Naive thymus-derived CD4-positive, alpha-beta T cell (primary cell): ENCODE measurements around the gene MTOR. TPM values are rescaled to one million over a fixed set of nuclear protein-coding genes. Genes with fewer than 3 reads are reported as not detected.
"Not testable (repeated sequence)": the region's sequence is repeated elsewhere in the genome, so short reads cannot be mapped to it uniquely, and the experiment has no call there.

Experiments used
- ATAC-seq: fragments of 150-1000 bp; cut with Tn5 transposase; 2 replicates; pipeline ENCODE4 v1.10.0; 2021; ENCODE audit warnings: mild to moderate bottlenecking, moderate library complexity
- CTCF ChIA-PET: fragments of 350-600 bp; sonication (Branson Sonifier 250); formaldehyde crosslinking; loops from one replicate; lab custom pipeline; 2021; ENCODE audit warnings: antibody characterized with exemption; lab: Charles Lee
- POLR2A ChIA-PET: fragments of 350-600 bp; sonication (Branson Sonifier 250); formaldehyde crosslinking; loops from one replicate; lab custom pipeline; 2021; ENCODE audit warnings: antibody characterized with exemption, inconsistent platforms; lab: Charles Lee
- DNase-seq, 9 donors: peaks; one replicate each; pipeline versions ENCODE4 v3.0.0 to v3.0.0-alpha.2; 2020 to 2022; ENCODE audit warnings: mixed read lengths in 1 of 9
- H3K27ac ChIP-seq: one replicate; pipeline ENCODE4 v1.7.0; 2013; ENCODE audit warnings: mild to moderate bottlenecking, low read depth, low read length, moderate library complexity
- H3K27me3 ChIP-seq, 2 donors: one replicate each; pipeline ENCODE4 v1.7.0; 2013; ENCODE audit warnings: low read length in 2 of 2, mild to moderate bottlenecking in 2 of 2, moderate library complexity in 2 of 2; ENCODE audit not compliant: control insufficient read depth in 2 of 2, insufficient read depth in 2 of 2
- H3K36me3 ChIP-seq, 3 experiments: 1 replicate in 2 of 3; 2 replicates in 1 of 3; pipeline ENCODE4 v1.7.0; 2013; ENCODE audit warnings: low read length in 3 of 3, mild to moderate bottlenecking in 3 of 3, moderate library complexity in 1 of 3; ENCODE audit not compliant: insufficient read depth in 3 of 3, control insufficient read depth in 2 of 3
- H3K4me1 ChIP-seq, 2 donors: one replicate each; pipeline ENCODE4 v1.7.0; 2013; ENCODE audit warnings: low read length in 2 of 2, mild to moderate bottlenecking in 2 of 2, moderate library complexity in 1 of 2; ENCODE audit not compliant: control insufficient read depth in 2 of 2, insufficient read depth in 2 of 2
- H3K4me3 ChIP-seq: 2 replicates; pipeline ENCODE4 v1.7.0; 2013; ENCODE audit warnings: mild to moderate bottlenecking, low read length
- H3K9me3 ChIP-seq, 3 experiments: 1 replicate in 2 of 3; 2 replicates in 1 of 3; pipeline ENCODE4 v1.7.0; 2013; ENCODE audit warnings: low read length in 3 of 3; ENCODE audit not compliant: control insufficient read depth in 2 of 3
- H3K27ac Mint-ChIP-seq, 9 donors: one replicate each; pipeline ENCODE4 v1.8.0; 2020 to 2022; ENCODE audit warnings: mixed read lengths in 9 of 9, mild to moderate bottlenecking in 8 of 9, moderate library complexity in 5 of 9, inconsistent platforms in 2 of 9
- H3K27me3 Mint-ChIP-seq, 5 donors: one replicate each; pipeline ENCODE4 v1.8.0; 2021 to 2022; ENCODE audit warnings: mixed read lengths in 5 of 5, mild to moderate bottlenecking in 1 of 5
- H3K36me3 Mint-ChIP-seq, 5 donors: one replicate each; pipeline ENCODE4 v1.8.0; 2020 to 2022; ENCODE audit warnings: mixed read lengths in 5 of 5, mild to moderate bottlenecking in 3 of 5, inconsistent platforms in 1 of 5
- H3K4me1 Mint-ChIP-seq, 7 donors: one replicate each; pipeline ENCODE4 v1.8.0; 2020 to 2022; ENCODE audit warnings: mixed read lengths in 7 of 7, mild to moderate bottlenecking in 3 of 7, inconsistent platforms in 1 of 7
- H3K4me3 Mint-ChIP-seq, 10 donors: one replicate each; pipeline ENCODE4 v1.8.0; 2020 to 2022; ENCODE audit warnings: mild to moderate bottlenecking in 10 of 10, mixed read lengths in 10 of 10, moderate library complexity in 6 of 10, inconsistent platforms in 2 of 10
- H3K9me3 Mint-ChIP-seq, 11 donors: one replicate each; pipeline ENCODE4 v1.8.0; 2020 to 2022; ENCODE audit warnings: mixed read lengths in 11 of 11, mild to moderate bottlenecking in 4 of 11, inconsistent platforms in 1 of 11, moderate library complexity in 1 of 11
- intact Hi-C, 2 donors: fragments of 100-400 bp; cut with micrococcal nuclease; formaldehyde crosslinking; loops; one replicate each; pipeline ENCODE4 v1.15.1; 2023
- polyA plus RNA-seq, 2 donors: library from polyadenylated mRNA; unstranded; fragments of 300-500 nt; fragmentation: Illumina TruSeq; gene quantifications; one replicate each; pipeline ENCODE4 v1.2.3, GENCODE V29; 2021
- total RNA-seq, 6 experiments: library from RNA in 5 of 6; stranded (reverse) in 5 of 6; gene quantifications; 1 replicate in 5 of 6; 2 replicates in 1 of 6; pipeline ENCODE4 v1.2.3 and lab custom pipeline; 2021 to 2026

MTOR gene
- total and polyA plus RNA-seq, 7 experiments from 2014 or later = 4.8 to 47.9 (median 44.8) TPM

GRCh38 chr1:11100149-11100493 lies 162.2 kb downstream of the MTOR start:
- ATAC-seq = no peak
- Histone ChIP-seq H3K27me3 (no peaks in the 10 kb centered on the region), H3K4me3 (peak overlapping the region; percentile 74), H3K27ac (peak overlapping the region; percentile 88), H3K36me3 (peaks cover 0 to 25% (median 0%) of the 10 kb centered on the region in 3 experiments), H3K4me1 (peaks cover 3 to 4% of the 10 kb centered on the region in 2 donors), H3K9me3 (no peaks in the 10 kb centered on the region)
- Mint-ChIP-seq H3K9me3 (peaks cover 0 to 1% (median 0%) of the 10 kb centered on the region in 11 donors), H3K4me3 (peak overlapping the region; percentile 87 to 99 (median 96)), H3K4me1 (peaks cover 6 to 27% (median 20%) of the 10 kb centered on the region in 7 donors), H3K27me3 (no peaks in the 10 kb centered on the region), H3K36me3 (peaks cover 0 to 5% (median 4%) of the 10 kb centered on the region in 5 donors), H3K27ac (peak overlapping the region; percentile 91 to 97 (median 95))
- no peak for DNase-seq
- intact Hi-C loops = no loop called here
- ChIA-PET CTCF (no interaction called here), POLR2A (interaction anchor here (0.9 to 1.8 kb wide), 7 partner anchors 12 to 88 kb away, joined by 3 to 9 read pairs (median 3); partner anchors contain the start of gene TARDBP)

DNA sequence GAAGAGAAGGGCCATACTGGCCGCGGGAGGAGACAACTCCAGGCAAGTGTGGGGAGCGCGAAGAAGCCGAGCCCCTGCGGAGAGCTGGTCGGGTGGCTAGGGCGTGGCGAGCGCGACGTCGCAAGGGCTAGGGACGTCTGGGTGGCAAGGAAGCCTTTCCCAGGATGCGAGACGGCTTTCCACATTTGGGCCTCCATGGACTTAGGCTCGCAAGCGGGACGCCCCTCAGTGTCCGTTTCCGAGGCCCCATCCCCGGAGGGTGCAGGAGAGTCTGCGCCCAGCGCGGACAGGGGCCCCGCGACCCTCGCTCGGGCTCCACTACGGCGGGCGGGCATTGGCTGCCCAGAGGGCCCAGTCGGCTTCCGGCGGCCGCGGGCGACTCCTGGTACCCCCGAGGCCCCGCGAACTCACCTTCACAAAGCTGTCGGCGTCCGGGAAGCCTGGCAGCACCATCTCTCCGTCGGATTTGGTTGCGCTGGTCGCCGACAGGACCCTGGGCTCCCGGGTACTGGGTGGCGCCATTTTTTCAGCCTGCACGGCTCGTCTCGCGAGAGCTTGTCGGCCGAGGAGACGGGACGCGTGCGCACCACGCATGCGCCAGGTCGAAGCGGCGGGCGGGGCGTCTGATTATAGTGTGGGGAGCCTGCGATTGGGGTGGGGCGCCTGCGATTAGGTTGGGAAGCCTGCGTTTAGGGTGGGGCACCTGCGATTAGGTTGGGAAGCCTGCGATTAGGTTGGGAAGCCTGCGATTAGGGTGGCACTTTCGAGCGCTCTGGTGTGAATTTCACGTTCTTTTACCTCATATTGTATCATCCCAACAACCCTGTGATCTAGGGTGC lies 162.8 kb downstream of the MTOR start, which contains the start of gene EXOSC10:
EXOSC10 (minus strand) TSS at position 560 of the 839 bp plus-strand sequence; CDS start at position 522, 38 bp downstream.
- Mint-ChIP-seq H3K4me3 (peak within 1 kb of the TSS; percentile 87 to 99 (median 96)), H3K27ac (peak within 1 kb of the TSS; percentile 91 to 97 (median 95)), H3K4me1 (peaks cover 6 to 27% (median 20%) of the 10 kb centered on the region in 7 donors), H3K9me3 (peaks cover 0 to 1% (median 0%) of the 10 kb centered on the region in 11 donors), H3K27me3 (no peaks in the 10 kb centered on the region), H3K36me3 (peaks cover 0 to 5% (median 4%) of the 10 kb centered on the region in 5 donors)
- peak within 1 kb of the TSS; percentile 88 for H3K27ac ChIP-seq
- H3K36me3 ChIP-seq = peaks cover 0 to 30% (median 0%) of the 10 kb centered on the region in 3 experiments
- POLR2A ChIA-PET = interaction anchor here (0.9 to 1.9 kb wide), 8 partner anchors 11 to 87 kb away, joined by 3 to 9 read pairs (median 3); partner anchors contain the start of genes SRM and TARDBP
- H3K27me3 ChIP-seq = no peaks in the 10 kb centered on the region
- intact Hi-C loops = loop anchor here (1.0 to 10.0 kb wide), 9 partner anchors 39 to 705 kb away; partner anchors contain the start of genes SRM (in 2 of the 2), TARDBP (in 2 of the 2), CLCN6 (in 1 of the 2) and DFFA (in 1 of the 2)
- peak within 1 kb of the TSS; percentile 74 for H3K4me3 ChIP-seq
- ATAC-seq (peak; percentile 99), DNase-seq (peak; percentile 90 to 97 (median 95))
- CTCF ChIA-PET = interaction anchor here (1.2 to 1.3 kb wide), 2 partner anchors 62 to 546 kb away, joined by 3 to 5 read pairs; no protein-coding TSS in a partner anchor
- H3K9me3 ChIP-seq = no peaks in the 10 kb centered on the region
- H3K4me1 ChIP-seq = peaks cover 3 to 4% of the 10 kb centered on the region in 2 donors

- peak overlapping the region; percentile 82 to 97 (median 93) for H3K27ac Mint-ChIP-seq
- Histone ChIP-seq H3K4me3 (peak overlapping the region; percentile 74), H3K9me3 (no peaks in the 10 kb centered on the region), H3K36me3 (peaks cover 0 to 36% (median 0%) of the 10 kb centered on the region in 3 experiments), H3K27ac (peak overlapping the region; percentile 88), H3K27me3 (no peaks in the 10 kb centered on the region), H3K4me1 (peaks cover 3 to 4% of the 10 kb centered on the region in 2 donors)
- peaks cover 6 to 27% (median 20%) of the 10 kb centered on the region in 7 donors for H3K4me1 Mint-ChIP-seq
- ATAC-seq (no peak), DNase-seq (no peak)
- ChIA-PET CTCF (interaction anchor here (1.2 to 1.3 kb wide), 2 partner anchors 61 to 547 kb away, joined by 3 to 5 read pairs; no protein-coding TSS in a partner anchor), POLR2A (interaction anchor here (1.1 to 2.1 kb wide), 6 partner anchors 11 to 88 kb away, joined by 3 to 9 read pairs (median 4); partner anchors contain the start of genes SRM and TARDBP)
- H3K27me3 Mint-ChIP-seq = no peaks in the 10 kb centered on the region
- peak overlapping the region; percentile 87 to 99 (median 96) for H3K4me3 Mint-ChIP-seq
- H3K36me3 Mint-ChIP-seq = peaks cover 0 to 5% (median 4%) of the 10 kb centered on the region in 5 donors
- H3K9me3 Mint-ChIP-seq = peaks cover 0 to 1% (median 0%) of the 10 kb centered on the region in 11 donors
- intact Hi-C loops = loop anchor here (1.0 to 10.0 kb wide), 9 partner anchors 39 to 706 kb away; partner anchors contain the start of genes SRM (in 2 of the 2), TARDBP (in 2 of the 2), CLCN6 (in 1 of the 2) and DFFA (in 1 of the 2)
Observed at GRCh38 chr1:11098931-11099309, 163.4 kb downstream of the MTOR start.

DNA sequence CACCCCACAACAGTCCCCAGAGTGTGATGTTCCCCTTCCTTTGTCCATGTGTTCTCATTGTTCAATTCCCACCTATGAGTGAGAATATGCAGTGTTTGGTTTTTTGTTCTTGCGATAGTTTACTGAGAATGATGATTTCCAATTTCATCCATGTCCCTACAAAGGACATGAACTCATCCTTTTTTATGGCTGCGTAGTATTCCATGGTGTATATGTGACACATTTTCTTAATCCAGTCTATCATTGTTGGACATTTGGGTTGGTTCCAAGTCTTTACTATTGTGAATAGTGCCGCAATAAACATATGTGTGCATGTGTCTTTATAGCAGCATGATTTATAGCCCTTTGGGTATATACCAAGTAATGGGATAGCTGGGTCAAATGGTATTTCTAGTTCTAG lies 178.6 kb downstream of the MTOR start:
- POLR2A ChIA-PET, H3K4me3 Mint-ChIP-seq, DNase-seq, intact Hi-C loops, H3K27ac Mint-ChIP-seq, CTCF ChIA-PET, H3K4me1 Mint-ChIP-seq, ATAC-seq, H3K4me3 ChIP-seq, H3K9me3 Mint-ChIP-seq, H3K27me3 Mint-ChIP-seq, H3K27me3 ChIP-seq, H3K27ac ChIP-seq, H3K9me3 ChIP-seq, H3K4me1 ChIP-seq: not testable (repeated sequence)
- peaks cover 6 to 56% (median 33%) of the 10 kb centered on the region in 3 experiments for H3K36me3 ChIP-seq
- H3K36me3 Mint-ChIP-seq = peaks cover 19 to 47% (median 34%) of the 10 kb centered on the region in 5 donors

DNA sequence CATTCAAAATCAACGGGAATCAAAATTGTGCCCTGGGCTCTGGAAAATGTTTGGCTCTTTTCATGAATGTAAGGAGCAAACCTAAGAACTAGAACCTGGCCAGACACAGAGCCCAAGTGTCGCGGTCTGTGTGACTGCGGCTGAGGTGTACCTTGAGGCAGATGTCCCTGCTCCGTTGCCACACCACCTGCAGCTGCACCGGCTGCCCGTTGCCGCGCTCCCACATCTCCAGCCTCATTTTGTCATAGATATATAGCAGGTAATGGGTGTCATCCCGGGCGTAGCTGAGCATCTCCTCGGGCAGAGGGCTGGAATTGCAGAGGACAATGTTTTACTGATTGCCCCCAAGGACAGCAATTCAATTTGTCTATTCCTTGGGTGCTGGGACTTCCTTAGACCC lies 181.4 kb downstream of the MTOR start:
- ATAC-seq (no peak), DNase-seq (no peak)
- ChIA-PET POLR2A (interaction anchor here (1.2 kb wide), 1 partner anchor 23 kb away, joined by 3 read pairs; no protein-coding TSS in a partner anchor), CTCF (no interaction called here)
- Histone ChIP-seq H3K4me1 (no peaks in the 10 kb centered on the region), H3K9me3 (no peaks in the 10 kb centered on the region), H3K27me3 (no peaks in the 10 kb centered on the region), H3K4me3 (no peak overlapping the region), H3K27ac (no peak overlapping the region), H3K36me3 (peaks cover 16 to 62% (median 19%) of the 10 kb centered on the region in 3 experiments)
- Mint-ChIP-seq H3K4me3 (no peak overlapping the region), H3K4me1 (peaks cover 0 to 4% (median 0%) of the 10 kb centered on the region in 7 donors), H3K27ac (no peak overlapping the region), H3K36me3 (peaks cover 7 to 42% (median 22%) of the 10 kb centered on the region in 5 donors), H3K27me3 (no peaks in the 10 kb centered on the region), H3K9me3 (no peaks in the 10 kb centered on the region)
- intact Hi-C loops = no loop called here

- no peaks in the 10 kb centered on the region for H3K27me3 Mint-ChIP-seq
- no peaks in the 10 kb centered on the region for H3K9me3 Mint-ChIP-seq
- Histone ChIP-seq H3K27ac (no peak overlapping the region), H3K36me3 (peaks cover 31 to 85% (median 33%) of the 10 kb centered on the region in 3 experiments), H3K27me3 (no peaks in the 10 kb centered on the region), H3K4me3 (no peak overlapping the region), H3K9me3 (no peaks in the 10 kb centered on the region), H3K4me1 (no peaks in the 10 kb centered on the region)
- H3K4me3 Mint-ChIP-seq = no peak overlapping the region
- POLR2A ChIA-PET = no interaction called here
- DNase-seq (no peak), ATAC-seq (no peak)
- H3K4me1 Mint-ChIP-seq = peaks cover 0 to 4% (median 0%) of the 10 kb centered on the region in 7 donors
- intact Hi-C loops = no loop called here
- peaks cover 7 to 30% (median 22%) of the 10 kb centered on the region in 5 donors for H3K36me3 Mint-ChIP-seq
- CTCF ChIA-PET = interaction anchor here (0.6 kb wide), 2 partner anchors 18 to 578 kb away, joined by 3 read pairs; no protein-coding TSS in a partner anchor
- H3K27ac Mint-ChIP-seq = peak overlapping the region in 2 of 9 donors; percentile 62 to 64
Observed at GRCh38 chr1:11078631-11079030, 183.7 kb downstream of the MTOR start.
